GM12865 (cell line): ENCODE results near the gene SAMD4A.

Experiments
- DNase-seq: peaks from one replicate; pipeline ENCODE4 v3.0.0; 2010; ENCODE audit warnings: low read depth
- H3K4me3 ChIP-seq: 2 replicates; pipeline ENCODE4 v1.5.1; 2011; ENCODE audit warnings: mild to moderate bottlenecking, low read depth, low read length, control low read depth
- CTCF ChIP-seq: IDR thresholded peaks from 2 replicates; pipeline ENCODE4 v1.5.1; 2011; ENCODE audit warnings: low read length, control low read depth, low read depth, inconsistent platforms; ENCODE audit not compliant: insufficient read depth; ENCODE audit errors: missing control alignments

The SAMD4A gene

DNA sequence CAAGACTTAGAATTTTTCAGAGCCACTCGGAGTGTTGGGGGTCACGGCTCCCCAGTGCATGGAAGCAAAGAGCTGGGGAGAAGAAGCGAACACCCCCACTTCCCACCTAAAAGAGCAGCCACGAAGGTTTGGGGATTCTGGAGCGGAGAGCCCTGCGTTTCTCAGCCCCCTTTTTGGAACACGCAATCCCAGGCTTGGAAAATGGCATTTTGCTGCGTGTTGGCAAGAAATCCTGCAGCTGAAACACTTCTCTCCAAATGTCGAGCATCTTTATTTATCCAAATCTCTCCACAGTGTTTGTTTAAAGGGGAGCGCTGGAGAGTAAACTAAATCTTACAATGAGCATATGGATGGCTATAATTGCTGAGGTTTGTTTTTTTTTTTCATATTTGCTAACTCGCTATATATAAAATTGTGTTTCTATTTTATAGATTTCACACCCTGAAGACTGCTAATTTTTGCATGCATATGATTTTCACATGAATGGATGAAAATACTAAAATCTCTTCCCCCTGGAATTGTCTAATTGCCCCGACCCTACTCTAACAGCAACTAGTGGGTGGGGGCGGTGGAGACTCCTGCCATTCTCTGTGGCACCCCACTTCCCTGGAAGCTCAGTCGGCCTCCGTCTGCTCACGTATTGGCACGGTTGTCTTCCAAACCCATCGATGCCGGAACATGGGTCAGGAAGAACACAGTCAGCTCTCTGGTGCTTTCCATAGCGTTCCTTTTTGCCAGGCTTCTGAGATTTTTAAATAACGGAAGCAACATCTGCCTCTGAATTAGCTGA, 215.2 kb downstream of the SAMD4A start:
- DNase-seq: no peak
- no peak for TF ChIP-seq CTCF
- no peak overlapping the region for H3K4me3 ChIP-seq

- TF ChIP-seq CTCF: peak; percentile 59
- H3K4me3 ChIP-seq: no peak overlapping the region
- peak; percentile 84 for DNase-seq
Measured at GRCh38 chr14:54782751-54783659, 216.1 kb downstream of the SAMD4A start.

DNA sequence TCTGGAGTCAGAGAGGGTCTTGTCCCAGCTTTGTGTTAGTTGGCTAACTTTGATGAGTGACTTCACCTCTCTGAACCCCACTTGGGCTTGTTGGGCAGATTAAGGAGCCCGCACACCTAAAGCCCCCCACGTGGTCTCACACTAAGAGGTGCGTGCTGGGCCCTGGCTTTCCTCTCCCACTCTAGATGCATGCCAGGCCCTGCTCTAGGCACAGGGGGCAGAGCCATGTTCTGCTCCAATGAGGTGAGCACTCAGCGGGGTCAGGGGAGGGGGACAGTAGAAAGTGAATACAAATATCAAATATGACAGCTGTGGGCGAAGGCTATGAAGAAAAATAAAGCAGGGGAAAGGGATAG, 216.7 kb downstream of the SAMD4A start:
- TF ChIP-seq CTCF: no peak
- H3K4me3 ChIP-seq: no peak overlapping the region
- DNase-seq: no peak

GRCh38 chr14:54784060-54784459, 217.1 kb downstream of the SAMD4A start:
- DNase-seq: no peak
- TF ChIP-seq CTCF: no peak
- no peak overlapping the region for H3K4me3 ChIP-seq

GRCh38 chr14:54784657-54785056, 217.7 kb downstream of the SAMD4A start:
- no peak for TF ChIP-seq CTCF
- no peak for DNase-seq
- no peak overlapping the region for H3K4me3 ChIP-seq

- no peak for TF ChIP-seq CTCF
- H3K4me3 ChIP-seq: no peak overlapping the region
- no peak for DNase-seq
Measured at GRCh38 chr14:54785136-54785777, 218.3 kb downstream of the SAMD4A start.
